CD4-positive, alpha-beta T cell treated with Interleukin-4 for 1 hour (primary cell): ENCODE results near the gene HLA-B.

Experiments used
- DNase-seq, 2 donors: peaks; one replicate each; pipeline ENCODE4 v3.0.0-alpha.2; 2020 to 2022

HLA-B gene

GRCh38 chr6:31351401-31352309, 5.3 kb downstream of the HLA-B start:
- DNase-seq, result peak; percentile 58 to 64

DNA sequence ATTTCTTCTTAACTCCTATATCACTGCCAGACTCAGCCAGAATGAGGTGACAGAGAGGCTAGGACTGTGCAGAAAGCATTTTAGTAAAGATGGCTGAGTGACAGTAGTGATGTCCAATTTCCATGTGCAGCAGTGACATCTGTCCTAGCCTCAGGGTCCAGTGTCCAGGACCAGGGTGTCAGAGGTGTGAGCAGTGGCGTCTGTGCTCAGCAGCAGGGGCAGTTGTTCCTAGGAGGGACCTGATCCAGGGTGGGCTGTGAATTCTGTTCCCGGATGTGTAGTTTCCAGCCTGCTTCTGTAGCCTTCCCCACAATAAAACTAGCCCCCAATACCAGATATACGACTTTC, 6.0 kb downstream of the HLA-B start:
- DNase-seq, result no peak

GRCh38 chr6:31350196-31351032, 6.6 kb downstream of the HLA-B start:
- DNase-seq, result peak; percentile 33 to 54

DNA sequence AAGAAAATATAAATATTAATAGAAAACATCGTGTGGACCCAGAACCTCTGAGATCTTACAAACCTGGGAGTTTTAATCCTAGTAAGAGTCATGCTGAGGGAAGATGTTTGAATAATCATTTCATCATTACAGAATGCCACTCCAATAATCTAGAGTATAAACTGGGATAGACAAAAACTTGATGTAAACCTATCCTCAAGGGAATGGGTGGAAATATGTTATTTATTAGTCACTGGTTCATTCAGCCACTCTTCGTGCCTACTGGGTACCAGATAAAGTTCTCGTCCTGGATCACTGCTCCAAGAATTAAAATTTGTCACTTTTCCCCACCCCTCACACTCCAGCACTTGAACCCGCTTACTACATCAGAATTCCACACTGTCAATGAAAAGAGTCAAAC, 7.7 kb downstream of the HLA-B start:
- no peak for DNase-seq

- DNase-seq, result no peak
These were observed 11.8 kb downstream of the HLA-B start for GRCh38 chr6:31345026-31345730.

DNA sequence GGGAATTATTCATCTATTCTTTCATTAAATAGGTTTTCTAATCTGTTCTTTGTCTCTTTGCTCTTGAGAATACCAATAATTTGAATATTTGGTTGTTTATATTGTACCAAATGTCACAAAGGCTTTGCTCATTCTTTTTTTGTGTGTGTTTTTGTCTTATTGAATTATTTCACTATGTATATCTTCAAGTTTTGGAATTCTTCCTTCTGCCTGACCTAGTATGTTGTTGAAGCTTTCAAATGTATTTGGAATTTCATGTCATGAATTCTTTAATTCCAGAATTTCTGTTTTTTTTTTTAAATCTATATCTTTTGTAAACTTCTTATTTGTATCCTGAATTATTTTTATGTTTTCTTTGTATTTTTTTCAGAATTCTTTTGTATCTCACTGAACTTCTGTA, 16.8 kb downstream of the HLA-B start:
- DNase-seq, result no peak

- DNase-seq, result no peak
These were observed 17.8 kb downstream of the HLA-B start for GRCh38 chr6:31339210-31339609.

GRCh38 chr6:31336896-31337496, 20.0 kb downstream of the HLA-B start:
- no peak for DNase-seq

DNA sequence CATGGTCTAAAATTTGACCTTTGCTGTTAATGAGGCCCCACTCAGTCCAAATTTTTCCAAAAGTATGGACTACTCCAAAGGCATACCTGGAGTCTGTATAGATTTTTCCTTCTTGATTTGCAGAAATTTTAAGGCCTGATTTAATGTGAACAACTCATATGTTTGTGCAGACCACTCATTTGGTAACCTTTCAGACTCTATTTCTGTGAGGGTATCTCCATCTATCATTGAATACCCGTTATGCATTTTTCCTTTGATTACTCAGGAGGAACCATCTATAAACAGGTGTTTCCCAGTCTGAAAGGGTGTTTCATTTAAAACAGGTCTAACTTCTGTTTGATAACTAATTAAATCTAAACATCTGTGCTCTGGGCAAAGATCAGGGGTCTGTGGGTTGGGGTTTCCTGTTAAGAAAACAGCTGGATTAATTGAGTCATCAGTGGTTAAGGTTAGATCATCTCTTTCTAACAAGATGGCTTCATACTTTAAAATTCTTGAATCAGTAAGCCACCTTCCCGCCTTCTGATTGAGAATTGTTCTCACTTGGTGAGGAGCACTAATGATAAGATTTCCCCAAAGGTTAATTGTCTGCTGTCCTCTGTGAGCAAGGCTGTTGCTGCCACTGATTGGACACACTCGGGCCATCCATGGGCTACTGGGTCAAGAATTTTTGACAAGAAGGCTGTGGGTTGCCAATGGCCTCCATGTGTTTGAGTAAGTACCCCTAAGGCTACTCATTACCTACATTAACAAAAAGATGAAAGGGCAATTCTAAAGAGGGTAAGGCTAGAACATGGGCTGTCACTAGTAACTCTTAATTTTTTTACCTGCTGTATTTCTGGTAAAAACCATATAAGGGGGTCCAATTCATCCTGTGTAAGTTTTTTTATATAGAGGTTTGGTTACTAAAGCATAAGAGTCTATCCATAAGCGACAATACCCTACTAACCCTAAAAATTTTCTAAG, 24.1 kb downstream of the HLA-B start:
- DNase-seq, result peak in 1 of 2 donors; percentile 60

DNA sequence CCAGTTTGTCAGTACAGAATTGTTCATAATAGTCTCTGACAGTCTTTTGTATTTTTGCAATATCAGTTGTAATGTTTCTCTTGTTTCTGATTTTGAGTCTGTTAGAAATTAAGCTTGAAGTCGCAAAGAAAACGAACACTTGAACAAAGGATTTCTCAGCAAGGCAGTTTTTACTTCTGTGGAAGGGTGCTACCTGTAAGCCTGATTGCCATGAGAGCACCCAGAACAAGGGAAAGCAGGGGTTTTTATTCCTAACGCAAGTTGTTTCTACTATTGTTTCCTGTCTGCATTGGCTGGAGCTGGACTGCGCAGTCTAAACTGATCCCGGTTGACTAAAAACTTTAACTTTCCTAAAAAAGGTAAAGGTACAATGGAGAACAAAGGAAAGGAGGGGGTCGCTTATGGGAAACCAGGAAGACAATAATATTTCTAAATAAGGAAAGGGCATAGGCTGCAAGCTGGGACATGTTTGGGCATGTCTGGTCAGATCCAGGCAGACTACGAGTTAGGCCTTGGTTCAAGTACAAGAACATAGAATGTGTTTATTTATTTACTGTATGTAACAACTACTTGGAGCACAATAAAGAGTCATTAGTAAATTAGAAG, 28.5 kb downstream of the HLA-B start:
- no peak for DNase-seq

- no peak for DNase-seq
These were observed 35.2 kb downstream of the HLA-B start for GRCh38 chr6:31321820-31322219.

GRCh38 chr6:31321005-31321707, 35.8 kb downstream of the HLA-B start:
- no peak for DNase-seq

DNA sequence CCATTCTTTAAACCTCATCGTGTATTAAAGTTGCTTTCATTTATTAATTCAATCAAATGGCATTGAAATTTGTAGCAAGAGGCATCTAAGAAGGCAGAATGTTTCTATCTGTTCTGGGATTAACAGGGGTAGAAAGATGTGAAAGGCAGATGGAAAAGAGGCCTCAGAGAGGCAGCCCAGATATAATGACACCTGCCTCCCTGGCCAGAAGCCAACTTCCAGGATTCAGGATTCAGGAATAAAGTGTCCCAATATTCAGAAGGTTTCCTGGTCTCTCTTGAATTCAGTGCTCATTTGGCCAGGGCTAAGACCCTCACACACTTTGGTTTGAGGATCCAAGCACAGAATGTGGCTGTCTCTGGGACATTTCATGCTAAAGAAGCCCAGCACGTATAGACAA, 39.9 kb downstream of the HLA-B start:
- no peak for DNase-seq

DNA sequence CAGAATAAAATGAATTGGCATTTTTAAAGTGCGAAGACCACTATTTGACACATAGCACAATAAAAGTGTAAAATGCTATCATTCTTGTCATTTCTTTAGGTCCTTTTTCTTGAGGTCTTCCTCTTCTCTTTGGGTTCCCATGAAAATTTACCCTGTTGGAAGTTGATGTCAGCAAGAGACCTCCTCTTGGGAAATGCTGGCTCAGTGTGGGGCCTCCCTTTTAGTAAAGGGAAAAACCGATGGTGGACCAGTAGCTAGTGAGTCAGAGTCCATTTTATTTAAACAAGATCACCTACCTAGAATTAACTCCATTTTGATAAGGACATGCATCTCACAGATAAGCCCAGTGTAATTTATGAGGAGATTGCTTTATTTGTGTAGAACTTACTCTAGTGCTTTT, 47.3 kb downstream of the HLA-B start:
- DNase-seq, result no peak

GRCh38 chr6:31308845-31309175, 48.2 kb downstream of the HLA-B start:
- DNase-seq, result no peak

DNA sequence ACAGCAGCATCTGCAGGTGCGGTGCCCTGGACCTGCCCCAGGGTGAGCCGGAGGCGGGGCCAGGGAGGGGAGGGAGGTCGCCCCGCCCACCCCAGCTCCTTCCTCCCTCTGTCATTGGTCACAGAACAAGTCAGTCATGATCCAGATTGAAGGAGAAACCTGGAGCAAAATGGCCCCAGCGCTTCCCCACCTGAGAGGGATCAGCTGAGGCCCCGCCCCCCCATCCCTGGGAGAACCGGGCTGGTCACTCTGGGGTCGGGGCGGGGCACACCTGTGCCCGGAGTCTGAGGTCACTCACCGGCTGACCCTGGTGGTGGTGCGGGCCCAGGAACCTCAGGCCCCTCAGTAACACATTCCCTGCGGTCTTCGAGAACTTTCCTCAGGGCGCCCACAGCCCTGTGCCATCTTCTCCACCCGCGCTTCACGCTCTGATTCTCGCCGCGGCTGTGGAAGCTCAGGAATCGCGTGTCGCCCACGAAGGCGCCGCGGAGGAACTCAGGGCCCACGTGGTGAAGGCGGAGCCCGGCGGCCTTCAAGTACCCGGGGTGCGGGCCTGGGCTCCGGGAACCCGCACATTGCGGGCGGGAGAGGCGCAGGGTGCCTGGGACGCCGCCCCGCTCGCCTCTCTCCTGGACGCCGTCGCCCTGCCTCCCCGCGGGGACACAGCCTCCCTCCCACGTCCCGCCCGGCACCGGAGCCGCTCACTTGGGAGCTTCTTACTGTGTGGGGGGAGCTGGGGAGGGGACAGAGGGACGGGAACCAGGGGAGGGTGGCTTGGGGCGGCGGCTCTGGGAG, 48.7 kb downstream of the HLA-B start:
- DNase-seq, result peak; percentile 73 to 85

- no peak for DNase-seq
These were observed 49.3 kb downstream of the HLA-B start for GRCh38 chr6:31307669-31308049.

GRCh38 chr6:31305703-31306219, 51.2 kb downstream of the HLA-B start:
- no peak for DNase-seq

DNA sequence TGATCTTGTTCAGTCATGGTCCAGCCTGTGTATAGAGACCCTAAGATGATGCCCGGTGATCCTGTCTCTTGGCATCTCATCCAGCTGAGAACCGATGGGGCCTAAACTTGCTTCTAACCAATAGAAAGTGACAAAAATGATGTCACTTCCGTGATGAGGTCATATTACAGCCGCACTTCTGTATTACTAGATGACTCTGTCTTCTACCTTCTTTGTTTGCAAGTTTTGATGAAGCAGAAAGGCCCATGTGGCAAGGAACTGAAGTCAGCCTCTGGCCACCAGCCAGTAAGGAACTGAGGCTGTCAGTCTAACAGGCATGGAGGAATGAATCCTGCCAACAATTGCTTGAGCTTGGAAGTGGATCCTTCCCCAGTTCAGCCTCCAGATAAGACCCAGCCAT, 52.3 kb downstream of the HLA-B start:
- no peak for DNase-seq
